Measurements from ENCODE around the gene XPC. TPM values are rescaled to one million over a fixed set of nuclear protein-coding genes. Genes with fewer than 3 reads are reported as not detected.

The XPC gene
- total RNA-seq, 1 experiment from 2014 or later = 57.2 TPM

- no peak overlapping the region for H3K4me3 ChIP-seq (ENCODE audit: low read depth, low read length, poor library complexity, severe bottlenecking)
- BruUV-seq (replicated peaks) = no TSS peak
- CTCF ChIA-PET = no interaction called here
- H3K27me3 ChIP-seq (replicated peaks; ENCODE audit: insufficient read depth, low read depth, low read length, poor library complexity) = no peaks in the 10 kb centered on the region
- peaks cover 69% of the 10 kb centered on the region for H3K36me3 ChIP-seq (ENCODE audit: insufficient read depth, low read length, poor library complexity, severe bottlenecking)
- POLR2A ChIA-PET (ENCODE audit: low non-redundant PET) = interaction anchor here (0.7 kb wide), 1 partner anchor 181 kb away, joined by 8 read pairs; no protein-coding TSS in a partner anchor
- peaks cover 7% of the 10 kb centered on the region for H3K4me1 ChIP-seq (ENCODE audit: insufficient read depth, low read length, poor library complexity, severe bottlenecking)
- TF ChIP-seq, protein P1, sequence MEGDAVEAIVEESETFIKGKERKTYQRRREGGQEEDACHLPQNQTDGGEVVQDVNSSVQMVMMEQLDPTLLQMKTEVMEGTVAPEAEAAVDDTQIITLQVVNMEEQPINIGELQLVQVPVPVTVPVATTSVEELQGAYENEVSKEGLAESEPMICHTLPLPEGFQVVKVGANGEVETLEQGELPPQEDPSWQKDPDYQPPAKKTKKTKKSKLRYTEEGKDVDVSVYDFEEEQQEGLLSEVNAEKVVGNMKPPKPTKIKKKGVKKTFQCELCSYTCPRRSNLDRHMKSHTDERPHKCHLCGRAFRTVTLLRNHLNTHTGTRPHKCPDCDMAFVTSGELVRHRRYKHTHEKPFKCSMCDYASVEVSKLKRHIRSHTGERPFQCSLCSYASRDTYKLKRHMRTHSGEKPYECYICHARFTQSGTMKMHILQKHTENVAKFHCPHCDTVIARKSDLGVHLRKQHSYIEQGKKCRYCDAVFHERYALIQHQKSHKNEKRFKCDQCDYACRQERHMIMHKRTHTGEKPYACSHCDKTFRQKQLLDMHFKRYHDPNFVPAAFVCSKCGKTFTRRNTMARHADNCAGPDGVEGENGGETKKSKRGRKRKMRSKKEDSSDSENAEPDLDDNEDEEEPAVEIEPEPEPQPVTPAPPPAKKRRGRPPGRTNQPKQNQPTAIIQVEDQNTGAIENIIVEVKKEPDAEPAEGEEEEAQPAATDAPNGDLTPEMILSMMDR (conservative IDR thresholded peaks at IDR 0.05; ENCODE audit: low read depth, low read length) = no peak
- no peak for TF ChIP-seq EZH2 (IDR thresholded peaks at IDR 0.05; ENCODE audit: borderline replicate concordance, low read depth, low read length, poor library complexity, severe bottlenecking)
- no peak for DNase-seq (ENCODE audit: low spot score)
- H3K9me3 ChIP-seq (ENCODE audit: low read depth, low read length, poor library complexity, severe bottlenecking) = no peaks in the 10 kb centered on the region
- intact Hi-C loops (cut with micrococcal nuclease; ENCODE audit: unreplicated experiment) = loop anchor here (5.0 kb wide), 1 partner anchor 48 kb away; the partner anchor contains the start of genes LSM3 and XPC
- no peak overlapping the region for H3K27ac ChIP-seq (ENCODE audit: low read depth, low read length, poor library complexity, severe bottlenecking)
Observed at GRCh38 chr3:14129296-14129695, 49.1 kb downstream of the XPC start.

DNA sequence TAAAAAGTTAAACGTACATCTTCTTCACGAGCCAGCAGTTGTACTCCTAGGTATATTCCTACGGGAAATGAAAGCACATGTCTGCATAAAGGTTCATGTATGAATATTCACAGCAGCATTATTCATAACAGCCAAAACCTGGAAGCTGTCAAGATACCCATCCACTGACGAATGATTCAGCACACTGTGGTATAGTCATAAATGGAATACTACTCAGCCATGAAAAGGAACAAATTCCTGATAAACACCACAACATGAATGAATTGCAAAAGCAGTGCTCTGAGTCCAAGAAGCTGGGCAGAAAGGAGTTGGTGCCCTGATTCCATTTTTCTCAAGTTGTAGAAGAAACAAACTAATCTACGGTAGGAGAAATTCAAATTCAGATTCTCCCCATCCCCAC lies 49.7 kb downstream of the XPC start:
- no peaks in the 10 kb centered on the region for H3K27me3 ChIP-seq (replicated peaks; ENCODE audit: insufficient read depth, low read depth, low read length, poor library complexity)
- H3K4me1 ChIP-seq (ENCODE audit: insufficient read depth, low read length, poor library complexity, severe bottlenecking) = peaks cover 7% of the 10 kb centered on the region
- intact Hi-C loops (cut with micrococcal nuclease; ENCODE audit: unreplicated experiment) = loop anchor here (5.0 kb wide), 1 partner anchor 49 kb away; the partner anchor contains the start of genes LSM3 and XPC
- peaks cover 63% of the 10 kb centered on the region for H3K36me3 ChIP-seq (ENCODE audit: insufficient read depth, low read length, poor library complexity, severe bottlenecking)
- no peak overlapping the region for H3K4me3 ChIP-seq (ENCODE audit: low read depth, low read length, poor library complexity, severe bottlenecking)
- no TSS peak for BruUV-seq (replicated peaks)
- H3K9me3 ChIP-seq (ENCODE audit: low read depth, low read length, poor library complexity, severe bottlenecking) = no peaks in the 10 kb centered on the region
- no peak overlapping the region for H3K27ac ChIP-seq (ENCODE audit: low read depth, low read length, poor library complexity, severe bottlenecking)
- ChIA-PET CTCF (no interaction called here), POLR2A (ENCODE audit: low non-redundant PET) (no interaction called here)
- no peak for TF ChIP-seq EZH2 (IDR thresholded peaks at IDR 0.05; ENCODE audit: borderline replicate concordance, low read depth, low read length, poor library complexity, severe bottlenecking)
- TF ChIP-seq, protein P1 (conservative IDR thresholded peaks at IDR 0.05; ENCODE audit: low read depth, low read length) = no peak
- no peak for DNase-seq (ENCODE audit: low spot score)

GRCh38 chr3:14127516-14128161 lies 50.8 kb downstream of the XPC start:
- Histone ChIP-seq H3K27ac (ENCODE audit: low read depth, low read length, poor library complexity, severe bottlenecking) (no peak overlapping the region), H3K9me3 (ENCODE audit: low read depth, low read length, poor library complexity, severe bottlenecking) (no peaks in the 10 kb centered on the region), H3K36me3 (ENCODE audit: insufficient read depth, low read length, poor library complexity, severe bottlenecking) (peaks cover 52% of the 10 kb centered on the region), H3K4me1 (ENCODE audit: insufficient read depth, low read length, poor library complexity, severe bottlenecking) (peaks cover 18% of the 10 kb centered on the region), H3K4me3 (ENCODE audit: low read depth, low read length, poor library complexity, severe bottlenecking) (no peak overlapping the region), H3K27me3 (replicated peaks; ENCODE audit: insufficient read depth, low read depth, low read length, poor library complexity) (no peaks in the 10 kb centered on the region)
- no peak for DNase-seq (ENCODE audit: low spot score)
- ChIA-PET CTCF (no interaction called here), POLR2A (ENCODE audit: low non-redundant PET) (no interaction called here)
- TF ChIP-seq EZH2 (IDR thresholded peaks at IDR 0.05; ENCODE audit: borderline replicate concordance, low read depth, low read length, poor library complexity, severe bottlenecking) = no peak
- TF ChIP-seq, protein P1 (conservative IDR thresholded peaks at IDR 0.05; ENCODE audit: low read depth, low read length) = no peak
- intact Hi-C loops (cut with micrococcal nuclease; ENCODE audit: unreplicated experiment) = loop anchor here (5.0 kb wide), 1 partner anchor 50 kb away; the partner anchor contains the start of genes LSM3 and XPC
- BruUV-seq (replicated peaks) = no TSS peak
